Fibroblast of lung (primary cell): ENCODE data around the gene NDUFA13. TPM values are rescaled to one million over a fixed set of nuclear protein-coding genes. Genes with fewer than 3 reads are reported as not detected.

ENCODE experiments used
- DNase-seq, 2 donors: peaks; one replicate each; pipeline versions ENCODE4 v3.0.0 to v3.0.0-alpha.2; 2010; ENCODE audit warnings: low read depth in 2 of 2
- H2AFZ ChIP-seq: 2 replicates; pipeline ENCODE4 v1.5.1; 2012; ENCODE audit warnings: low read length, control low read depth, inconsistent platforms
- H3K27ac ChIP-seq: 2 replicates; pipeline ENCODE4 v1.5.1; 2011; ENCODE audit warnings: low read length, control low read depth; ENCODE audit not compliant: insufficient read depth
- H3K27me3 ChIP-seq: 2 replicates; pipeline ENCODE4 v1.5.1; 2011; ENCODE audit warnings: mild to moderate bottlenecking, low read length; ENCODE audit not compliant: control insufficient read depth, insufficient read depth
- H3K36me3 ChIP-seq: 2 replicates; pipeline ENCODE4 v1.5.1; 2011; ENCODE audit warnings: low read length; ENCODE audit not compliant: control insufficient read depth, insufficient read depth
- H3K4me1 ChIP-seq: 2 replicates; pipeline ENCODE4 v1.5.1; 2011; ENCODE audit warnings: low read length; ENCODE audit not compliant: control insufficient read depth, insufficient read depth; ENCODE audit errors: extremely low read depth
- H3K4me2 ChIP-seq: 2 replicates; pipeline ENCODE4 v1.5.1; 2011; ENCODE audit warnings: low read length, control low read depth; ENCODE audit not compliant: insufficient read depth; ENCODE audit errors: extremely low read depth
- H3K4me3 ChIP-seq, 4 experiments: fragments of 200-600 bp in 1 of 4; sonication (generic) in 1 of 4; replicated peaks in 1 of 4; 2 replicates each; pipeline ENCODE4 v1.5.1; 2011 to 2016; ENCODE audit warnings: low read length in 4 of 4, low read depth in 3 of 4, mild to moderate bottlenecking in 3 of 4, control low read depth in 2 of 4, inconsistent platforms in 1 of 4, mixed read lengths in 1 of 4; ENCODE audit not compliant: insufficient read depth in 1 of 4; ENCODE audit errors: control extremely low read depth in 1 of 4
- H3K79me2 ChIP-seq: 2 replicates; pipeline ENCODE4 v1.5.1; 2012; ENCODE audit warnings: mild to moderate bottlenecking, low read length, inconsistent platforms; ENCODE audit not compliant: control insufficient read depth, insufficient read depth
- H3K9ac ChIP-seq: 2 replicates; pipeline ENCODE4 v1.5.1; 2011; ENCODE audit warnings: mild to moderate bottlenecking, low read length, control low read depth; ENCODE audit not compliant: insufficient read depth
- H3K9me3 ChIP-seq: 2 replicates; pipeline ENCODE4 v1.5.1; 2012; ENCODE audit warnings: low read depth, low read length; ENCODE audit not compliant: control insufficient read depth, insufficient read depth
- H4K20me1 ChIP-seq: 2 replicates; pipeline ENCODE4 v1.5.1; 2011; ENCODE audit warnings: low read length; ENCODE audit not compliant: control insufficient read depth, insufficient read depth; ENCODE audit errors: extremely low read depth
- EZH2 ChIP-seq: IDR thresholded peaks from 2 replicates; pipeline ENCODE4 v1.5.1; 2012; ENCODE audit warnings: low read length, control low read depth, mild to moderate bottlenecking; ENCODE audit errors: missing control alignments
- polyA plus RNA-seq, 2 donors: library from polyadenylated mRNA; depleted of rRNA in 1 of 2; stranded (reverse) in 1 of 2; unstranded in 1 of 2; fragments of >200 nt; gene quantifications; 2 replicates each; pipeline ENCODE4 v1.2.1, GENCODE V29; 2011 to 2012; ENCODE audit warnings: missing spikeins in 1 of 2
- total RNA-seq: library from RNA; depleted of rRNA; stranded (reverse); fragments of >200 nt; gene quantifications from 2 replicates; pipeline ENCODE4 v1.2.1, GENCODE V29; 2014
- TF ChIP-seq, protein P1 (sequence below), 2 donors: IDR thresholded peaks in 1 of 2; conservative IDR thresholded peaks in 1 of 2; 1 replicate in 1 of 2; 2 replicates in 1 of 2; pipeline ENCODE4 v1.5.1; 2011 to 2012; ENCODE audit warnings: low read length in 2 of 2, control low read depth in 1 of 2, inconsistent platforms in 1 of 2, low read depth in 1 of 2, mild to moderate bottlenecking in 1 of 2

The NDUFA13 gene
- total and polyA plus RNA-seq, 2 donors (not counting 1 experiment from before 2014, with no cell fraction given) = 221 to 306 TPM

DNA sequence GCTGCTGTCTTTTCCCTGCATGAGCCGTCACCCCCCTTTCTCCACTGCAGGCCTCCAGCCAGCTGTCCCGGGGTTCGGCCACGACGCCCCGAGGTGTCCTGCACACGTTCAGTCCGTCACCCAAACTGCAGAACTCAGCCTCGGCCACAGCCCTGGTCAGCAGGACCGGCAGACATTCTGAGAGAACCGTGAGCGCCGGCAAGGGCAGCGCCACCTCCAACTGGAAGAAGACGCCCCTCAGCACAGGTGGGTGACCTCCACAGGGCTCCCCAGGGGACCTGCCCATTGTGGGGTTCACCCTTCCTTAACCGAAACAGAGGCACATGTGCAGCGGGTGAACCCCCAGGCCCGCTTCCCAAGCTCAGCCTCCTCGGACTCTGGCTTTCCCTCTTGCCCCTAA, 13.7 kb upstream of the NDUFA13 start:
- Histone ChIP-seq H3K9ac (no peak overlapping the region), H3K36me3 (peaks cover 37% of the 10 kb centered on the region), H2AFZ (no peak overlapping the region), H4K20me1 (no peaks in the 10 kb centered on the region), H3K79me2 (no peaks in the 10 kb centered on the region), H3K27ac (no peak overlapping the region), H3K4me2 (no peak overlapping the region), H3K27me3 (no peaks in the 10 kb centered on the region), H3K4me1 (no peaks in the 10 kb centered on the region), H3K9me3 (no peaks in the 10 kb centered on the region), H3K4me3 (no peak overlapping the region)
- TF ChIP-seq, protein P1, sequence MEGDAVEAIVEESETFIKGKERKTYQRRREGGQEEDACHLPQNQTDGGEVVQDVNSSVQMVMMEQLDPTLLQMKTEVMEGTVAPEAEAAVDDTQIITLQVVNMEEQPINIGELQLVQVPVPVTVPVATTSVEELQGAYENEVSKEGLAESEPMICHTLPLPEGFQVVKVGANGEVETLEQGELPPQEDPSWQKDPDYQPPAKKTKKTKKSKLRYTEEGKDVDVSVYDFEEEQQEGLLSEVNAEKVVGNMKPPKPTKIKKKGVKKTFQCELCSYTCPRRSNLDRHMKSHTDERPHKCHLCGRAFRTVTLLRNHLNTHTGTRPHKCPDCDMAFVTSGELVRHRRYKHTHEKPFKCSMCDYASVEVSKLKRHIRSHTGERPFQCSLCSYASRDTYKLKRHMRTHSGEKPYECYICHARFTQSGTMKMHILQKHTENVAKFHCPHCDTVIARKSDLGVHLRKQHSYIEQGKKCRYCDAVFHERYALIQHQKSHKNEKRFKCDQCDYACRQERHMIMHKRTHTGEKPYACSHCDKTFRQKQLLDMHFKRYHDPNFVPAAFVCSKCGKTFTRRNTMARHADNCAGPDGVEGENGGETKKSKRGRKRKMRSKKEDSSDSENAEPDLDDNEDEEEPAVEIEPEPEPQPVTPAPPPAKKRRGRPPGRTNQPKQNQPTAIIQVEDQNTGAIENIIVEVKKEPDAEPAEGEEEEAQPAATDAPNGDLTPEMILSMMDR (conservative IDR thresholded peaks at IDR 0.05 in 1 of 2, IDR thresholded peaks at IDR 0.05 in 1 of 2; ENCODE audit: low read depth in 1 of 2, low read length in 2 of 2) = no peak
- TF ChIP-seq EZH2 = no peak
- DNase-seq = no peak

DNA sequence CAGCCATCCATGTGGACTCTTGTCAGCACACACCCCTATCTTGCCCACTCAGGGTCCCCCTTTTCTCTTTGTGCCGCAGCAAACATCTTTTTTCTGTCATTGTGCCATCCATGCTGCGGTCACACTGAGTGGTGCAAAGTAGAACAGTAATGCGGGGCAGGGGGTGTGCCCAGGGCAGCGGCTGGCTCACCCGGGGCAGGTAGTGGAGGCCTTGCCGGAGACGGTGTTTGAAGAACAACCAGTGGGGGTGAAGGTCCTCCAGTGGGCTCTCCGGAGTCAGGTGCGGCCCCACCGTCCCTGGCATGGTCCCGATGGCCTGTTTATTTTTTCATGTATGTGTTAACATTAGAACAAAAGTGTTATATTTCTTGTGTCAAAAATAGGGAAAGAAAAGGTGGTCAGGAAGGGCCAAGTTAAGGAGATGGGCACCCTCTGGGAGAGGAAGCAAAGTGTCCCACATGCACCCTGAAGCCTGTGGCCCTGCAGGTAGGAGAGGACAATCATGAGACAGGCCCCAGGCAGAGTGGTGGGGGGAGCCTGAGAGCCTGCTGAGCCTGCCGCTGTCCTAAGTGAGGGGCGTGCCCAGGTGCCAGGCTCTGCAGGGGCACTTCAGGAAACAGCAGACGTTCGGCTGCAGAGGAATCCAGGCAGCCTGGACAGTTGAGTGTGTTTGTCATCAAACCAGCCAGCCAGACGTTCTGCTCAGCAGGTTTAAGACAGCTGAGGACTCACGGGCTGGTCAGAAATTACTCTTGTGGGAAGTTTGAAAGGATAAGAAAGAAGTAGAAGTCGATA, 13.0 kb upstream of the NDUFA13 start:
- Histone ChIP-seq H3K27me3 (no peaks in the 10 kb centered on the region), H3K4me2 (no peak overlapping the region), H3K36me3 (peaks cover 40% of the 10 kb centered on the region), H4K20me1 (no peaks in the 10 kb centered on the region), H3K4me1 (no peaks in the 10 kb centered on the region), H3K79me2 (no peaks in the 10 kb centered on the region), H3K27ac (no peak overlapping the region), H3K4me3 (no peak overlapping the region), H2AFZ (no peak overlapping the region), H3K9me3 (no peaks in the 10 kb centered on the region), H3K9ac (no peak overlapping the region)
- no peak for DNase-seq
- TF ChIP-seq, protein P1 (conservative IDR thresholded peaks at IDR 0.05 in 1 of 2, IDR thresholded peaks at IDR 0.05 in 1 of 2; ENCODE audit: low read depth in 1 of 2, low read length in 2 of 2) = no peak
- TF ChIP-seq EZH2 = no peak

DNA sequence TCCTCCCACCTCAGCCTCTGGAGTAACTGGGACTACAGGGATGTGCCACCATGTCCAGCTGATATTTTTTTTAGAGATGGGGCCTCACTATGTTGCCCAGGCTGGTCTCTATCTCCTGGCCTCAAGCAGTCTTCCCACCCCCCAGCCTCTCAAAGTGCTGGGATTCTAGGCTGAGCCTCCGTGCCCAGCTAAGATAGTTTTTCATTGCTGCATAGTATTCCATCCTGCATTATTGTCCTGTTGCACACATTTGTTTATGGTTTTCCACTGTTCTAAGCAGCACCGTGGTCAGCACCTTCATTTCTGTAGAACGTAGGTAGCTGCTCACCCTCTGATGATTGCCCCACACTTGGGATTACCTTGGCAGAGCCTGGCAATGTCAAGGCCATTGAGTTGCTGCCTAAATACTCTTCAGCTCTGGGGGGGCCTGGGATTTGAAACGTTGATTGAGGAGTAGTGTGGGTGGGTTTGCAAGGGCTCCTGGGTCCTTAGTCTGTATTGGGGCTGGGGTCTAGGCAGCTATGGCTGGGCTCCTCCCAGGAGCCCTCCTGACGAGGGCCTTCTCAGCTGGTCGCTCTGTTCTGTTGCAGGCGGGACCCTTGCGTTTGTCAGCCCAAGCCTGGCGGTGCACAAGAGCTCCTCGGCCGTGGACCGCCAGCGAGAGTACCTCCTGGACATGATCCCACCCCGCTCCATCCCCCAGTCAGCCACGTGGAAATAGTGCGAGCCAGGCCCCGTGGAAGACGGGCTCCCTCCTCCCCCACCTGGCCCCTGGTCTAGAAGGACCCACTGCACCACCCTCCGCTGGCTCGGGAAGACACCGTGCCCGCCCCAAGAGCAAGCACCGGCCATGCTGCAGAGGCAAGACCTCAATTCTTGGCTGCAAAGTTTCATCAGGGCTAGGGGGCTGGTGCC, 11.0 kb upstream of the NDUFA13 start:
- Histone ChIP-seq H3K79me2 (no peaks in the 10 kb centered on the region), H3K4me1 (no peaks in the 10 kb centered on the region), H3K9ac (no peak overlapping the region), H2AFZ (no peak overlapping the region), H3K27me3 (no peaks in the 10 kb centered on the region), H4K20me1 (no peaks in the 10 kb centered on the region), H3K9me3 (no peaks in the 10 kb centered on the region), H3K4me2 (no peak overlapping the region), H3K4me3 (no peak overlapping the region), H3K36me3 (peaks cover 26% of the 10 kb centered on the region), H3K27ac (no peak overlapping the region)
- no peak for DNase-seq
- TF ChIP-seq EZH2 = no peak
- TF ChIP-seq, protein P1 (conservative IDR thresholded peaks at IDR 0.05 in 1 of 2, IDR thresholded peaks at IDR 0.05 in 1 of 2; ENCODE audit: low read depth in 1 of 2, low read length in 2 of 2) = no peak
